BJ (cell line): ENCODE measurements around the gene PRKCE. TPM values are rescaled to one million over a fixed set of nuclear protein-coding genes. Genes with fewer than 3 reads are reported as not detected.

Source experiments
- CTCF ChIA-PET: fragments of 350-600 bp; formaldehyde crosslinking; extraction: SDS; loops from one replicate; lab custom pipeline; 2021; ENCODE audit warnings: antibody characterized with exemption, inconsistent platforms; lab: Yijun Ruan, JAX
- POLR2A ChIA-PET: fragments of 300-600 bp; sonication (Branson Sonifier 250); formaldehyde crosslinking; extraction: SDS; loops from one replicate; lab custom pipeline; 2021; ENCODE audit warnings: antibody characterized with exemption; lab: Charles Lee
- DNase-seq: peaks from one replicate; pipeline ENCODE4 v3.0.0-alpha.2; 2011; ENCODE audit warnings: low read depth
- H3K27me3 ChIP-seq: 2 replicates; pipeline ENCODE4 v1.6.0; 2011; ENCODE audit warnings: low read length; ENCODE audit not compliant: control insufficient read depth, insufficient read depth
- H3K36me3 ChIP-seq: 2 replicates; pipeline ENCODE4 v1.5.1; 2011; ENCODE audit warnings: low read length; ENCODE audit not compliant: control insufficient read depth, insufficient read depth
- H3K4me3 ChIP-seq: 2 replicates; pipeline ENCODE4 v1.5.1; 2011; ENCODE audit warnings: low read depth, mild to moderate bottlenecking, control low read depth, low read length
- polyA plus RNA-seq: library from polyadenylated mRNA; depleted of rRNA; stranded (reverse); fragments of >200 nt; gene quantifications from 2 replicates; pipeline ENCODE4 v1.2.3, GENCODE V29; 2011
- TF ChIP-seq, protein P1 (sequence below): IDR thresholded peaks from 2 replicates; pipeline ENCODE4 v1.5.1; 2011; ENCODE audit warnings: low read depth, mild to moderate bottlenecking, control low read depth, inconsistent platforms, low read length, moderate library complexity; ENCODE audit not compliant: insufficient read depth

The PRKCE gene
- polyA plus RNA-seq, 1 experiment, result 19.7 TPM

DNA sequence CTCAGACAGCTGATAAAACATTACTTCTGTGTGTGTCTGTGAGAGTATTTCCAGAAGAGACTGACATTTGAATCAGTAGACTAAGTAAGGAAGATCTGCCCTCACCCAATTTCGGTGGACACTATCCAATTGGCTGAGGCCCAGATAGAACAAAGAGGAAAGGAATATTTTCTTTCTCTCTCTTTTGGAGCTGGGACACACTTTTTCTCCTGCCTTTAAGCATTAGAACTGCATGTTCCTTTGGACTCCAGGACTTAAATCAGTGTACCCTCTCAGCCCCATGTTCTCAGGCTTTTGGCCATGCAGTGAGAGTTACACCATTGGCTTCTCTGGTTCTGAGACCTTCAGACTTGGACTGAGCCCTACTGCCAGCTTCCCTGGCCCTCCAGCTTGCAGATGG, 37.1 kb upstream of the PRKCE start:
- CTCF ChIA-PET, result interaction anchor here (1.1 kb wide), 1 partner anchor 97 kb away, joined by 3 read pairs; no protein-coding TSS in a partner anchor
- H3K4me3 ChIP-seq, result no peak overlapping the region
- no peak for DNase-seq
- H3K36me3 ChIP-seq, result no peaks in the 10 kb centered on the region
- TF ChIP-seq, protein P1, sequence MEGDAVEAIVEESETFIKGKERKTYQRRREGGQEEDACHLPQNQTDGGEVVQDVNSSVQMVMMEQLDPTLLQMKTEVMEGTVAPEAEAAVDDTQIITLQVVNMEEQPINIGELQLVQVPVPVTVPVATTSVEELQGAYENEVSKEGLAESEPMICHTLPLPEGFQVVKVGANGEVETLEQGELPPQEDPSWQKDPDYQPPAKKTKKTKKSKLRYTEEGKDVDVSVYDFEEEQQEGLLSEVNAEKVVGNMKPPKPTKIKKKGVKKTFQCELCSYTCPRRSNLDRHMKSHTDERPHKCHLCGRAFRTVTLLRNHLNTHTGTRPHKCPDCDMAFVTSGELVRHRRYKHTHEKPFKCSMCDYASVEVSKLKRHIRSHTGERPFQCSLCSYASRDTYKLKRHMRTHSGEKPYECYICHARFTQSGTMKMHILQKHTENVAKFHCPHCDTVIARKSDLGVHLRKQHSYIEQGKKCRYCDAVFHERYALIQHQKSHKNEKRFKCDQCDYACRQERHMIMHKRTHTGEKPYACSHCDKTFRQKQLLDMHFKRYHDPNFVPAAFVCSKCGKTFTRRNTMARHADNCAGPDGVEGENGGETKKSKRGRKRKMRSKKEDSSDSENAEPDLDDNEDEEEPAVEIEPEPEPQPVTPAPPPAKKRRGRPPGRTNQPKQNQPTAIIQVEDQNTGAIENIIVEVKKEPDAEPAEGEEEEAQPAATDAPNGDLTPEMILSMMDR, result no peak
- no peaks in the 10 kb centered on the region for H3K27me3 ChIP-seq
- POLR2A ChIA-PET, result interaction anchor here (0.6 kb wide), 1 partner anchor 205 kb away, joined by 3 read pairs; no protein-coding TSS in a partner anchor

DNA sequence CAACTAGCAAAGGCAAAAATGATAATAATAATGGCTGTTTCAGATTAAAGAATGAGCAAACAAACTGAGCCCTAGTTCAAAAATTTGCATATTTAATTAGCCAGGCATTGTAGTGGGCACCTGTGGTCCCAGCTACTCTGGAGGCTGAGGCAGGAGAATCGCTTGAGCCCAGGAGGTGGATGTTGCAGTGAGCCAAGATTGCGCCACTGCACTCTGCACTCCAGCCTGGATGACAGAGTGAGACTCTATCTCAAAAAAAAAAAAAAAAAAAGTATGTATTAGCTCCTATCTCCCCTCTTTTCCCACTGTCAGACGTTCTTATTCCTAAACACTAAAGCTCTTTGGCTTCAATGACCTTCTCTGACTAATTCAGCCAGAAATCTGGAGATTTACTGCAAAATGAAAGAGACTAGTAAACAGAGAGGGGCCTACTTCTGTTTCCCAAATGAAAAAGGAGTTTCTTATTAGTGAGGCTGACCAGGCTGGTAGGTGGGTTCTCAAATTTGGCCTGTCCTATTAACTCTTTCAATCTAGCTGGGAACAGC, 36.5 kb upstream of the PRKCE start:
- H3K4me3 ChIP-seq, result no peak overlapping the region
- POLR2A ChIA-PET, result no interaction called here
- no peak for DNase-seq
- TF ChIP-seq, protein P1, result no peak
- H3K36me3 ChIP-seq, result no peaks in the 10 kb centered on the region
- CTCF ChIA-PET, result interaction anchor here (1.1 kb wide), 1 partner anchor 98 kb away, joined by 3 read pairs; no protein-coding TSS in a partner anchor
- no peaks in the 10 kb centered on the region for H3K27me3 ChIP-seq

GRCh38 chr2:45616658-45617411, 34.6 kb upstream of the PRKCE start:
- Histone ChIP-seq H3K36me3 (no peaks in the 10 kb centered on the region), H3K27me3 (no peaks in the 10 kb centered on the region; the same call in 1 of the 2 replicates), H3K4me3 (no peak overlapping the region)
- CTCF ChIA-PET, result no interaction called here
- TF ChIP-seq, protein P1, result no peak
- POLR2A ChIA-PET, result no interaction called here
- no peak for DNase-seq

- Histone ChIP-seq H3K4me3 (no peak overlapping the region), H3K36me3 (no peaks in the 10 kb centered on the region), H3K27me3 (no peaks in the 10 kb centered on the region; the same call in 1 of the 2 replicates)
- TF ChIP-seq, protein P1, result no peak
- ChIA-PET POLR2A (no interaction called here), CTCF (no interaction called here)
- no peak for DNase-seq
Observed at GRCh38 chr2:45617496-45617895, 34.0 kb upstream of the PRKCE start.

DNA sequence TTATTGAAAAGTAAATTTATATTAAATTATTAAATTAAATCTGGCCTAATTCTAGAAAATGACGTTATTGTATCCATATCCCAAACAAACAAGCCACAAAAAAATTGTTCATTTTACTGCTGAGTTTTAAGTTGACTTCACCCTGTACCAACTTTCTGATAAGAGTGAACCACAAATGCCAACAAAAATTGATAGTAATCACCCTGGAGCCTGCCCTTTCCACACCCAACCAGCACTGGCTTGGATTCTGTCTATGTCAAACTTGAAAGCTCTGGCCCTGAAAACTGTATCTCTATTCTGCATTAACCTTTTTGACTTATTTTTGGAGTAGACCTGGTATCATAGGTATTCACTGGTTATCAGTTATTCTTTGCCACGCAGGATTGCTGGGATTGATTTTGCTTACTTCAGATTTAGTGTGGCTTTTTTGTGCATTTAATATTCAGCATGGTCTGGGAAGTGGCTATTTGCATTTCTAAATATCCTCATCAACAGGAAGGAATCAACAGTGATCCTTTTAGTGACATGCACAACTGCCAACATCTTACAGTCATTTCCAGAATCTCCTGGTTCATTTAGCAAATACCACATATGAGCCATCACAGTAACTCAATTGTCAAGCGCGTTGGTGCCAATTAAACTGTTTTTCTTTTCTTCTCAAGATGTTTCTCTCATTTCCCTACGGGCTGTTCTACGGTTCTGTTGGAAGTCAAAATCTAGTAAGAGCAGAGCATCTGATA, 29.0 kb upstream of the PRKCE start:
- Histone ChIP-seq H3K4me3 (no peak overlapping the region), H3K27me3 (no peaks in the 10 kb centered on the region; the same call in 1 of the 2 replicates), H3K36me3 (no peaks in the 10 kb centered on the region)
- no peak for DNase-seq
- TF ChIP-seq, protein P1, result no peak
- ChIA-PET CTCF (no interaction called here), POLR2A (no interaction called here)
